Activated B cell treated with CpG ODN at 0.5 μM for 24 hours (primary cell): ENCODE results near the gene FPGS. TPM values are rescaled to one million over a fixed set of nuclear protein-coding genes. Genes with fewer than 3 reads are reported as not detected.
"Not testable (repeated sequence)": the region's sequence is repeated elsewhere in the genome, so short reads cannot be mapped to it uniquely, and the experiment has no call there.

ENCODE experiments used
- ATAC-seq: fragments of 200-7000 bp; cut with Tn5 transposase; one replicate; pipeline ENCODE4 v1.10.0; 2021; ENCODE audit warnings: low read depth, mild to moderate bottlenecking, moderate library complexity
- CTCF ChIA-PET: fragments of 350-600 bp; sonication (Branson Sonifier 250); formaldehyde crosslinking; loops from one replicate; lab custom pipeline; 2021; ENCODE audit warnings: antibody characterized with exemption; lab: Charles Lee
- POLR2A ChIA-PET: fragments of 350-600 bp; sonication (Branson Sonifier 250); formaldehyde crosslinking; loops from one replicate; lab custom pipeline; 2021; ENCODE audit warnings: antibody characterized with exemption; lab: Charles Lee
- DNase-seq: peaks from one replicate; pipeline ENCODE4 v3.0.0; 2022
- H3K27ac Mint-ChIP-seq: one replicate; pipeline ENCODE4 v1.8.0; 2020; ENCODE audit warnings: mixed read lengths
- H3K27me3 Mint-ChIP-seq: one replicate; pipeline ENCODE4 v1.8.0; 2021; ENCODE audit warnings: mixed read lengths
- H3K36me3 Mint-ChIP-seq: one replicate; pipeline ENCODE4 v1.8.0; 2021; ENCODE audit warnings: low read depth, mixed read lengths
- H3K4me1 Mint-ChIP-seq: one replicate; pipeline ENCODE4 v1.8.0; 2021; ENCODE audit warnings: mixed read lengths
- H3K4me3 Mint-ChIP-seq: one replicate; pipeline ENCODE4 v1.8.0; 2020; ENCODE audit warnings: mild to moderate bottlenecking, mixed read lengths
- H3K9me3 Mint-ChIP-seq: one replicate; pipeline ENCODE4 v1.8.0; 2020; ENCODE audit warnings: mixed read lengths
- CTCF ChIP-seq: fragments of 200-600 bp; IDR thresholded peaks from one replicate; pipeline ENCODE4 v1.8.0; 2022; ENCODE audit warnings: antibody characterized with exemption, mild to moderate bottlenecking
- intact Hi-C: fragments of 100-400 bp; cut with micrococcal nuclease; formaldehyde crosslinking; loops from one replicate; pipeline ENCODE4 v1.15.1; 2024
- total RNA-seq: library from RNA; stranded (reverse); gene quantifications from 2 replicates; pipeline ENCODE4 v1.2.3, GENCODE V29; 2022

FPGS gene
- total RNA-seq, 1 donor from 2014 or later = 135 TPM

DNA sequence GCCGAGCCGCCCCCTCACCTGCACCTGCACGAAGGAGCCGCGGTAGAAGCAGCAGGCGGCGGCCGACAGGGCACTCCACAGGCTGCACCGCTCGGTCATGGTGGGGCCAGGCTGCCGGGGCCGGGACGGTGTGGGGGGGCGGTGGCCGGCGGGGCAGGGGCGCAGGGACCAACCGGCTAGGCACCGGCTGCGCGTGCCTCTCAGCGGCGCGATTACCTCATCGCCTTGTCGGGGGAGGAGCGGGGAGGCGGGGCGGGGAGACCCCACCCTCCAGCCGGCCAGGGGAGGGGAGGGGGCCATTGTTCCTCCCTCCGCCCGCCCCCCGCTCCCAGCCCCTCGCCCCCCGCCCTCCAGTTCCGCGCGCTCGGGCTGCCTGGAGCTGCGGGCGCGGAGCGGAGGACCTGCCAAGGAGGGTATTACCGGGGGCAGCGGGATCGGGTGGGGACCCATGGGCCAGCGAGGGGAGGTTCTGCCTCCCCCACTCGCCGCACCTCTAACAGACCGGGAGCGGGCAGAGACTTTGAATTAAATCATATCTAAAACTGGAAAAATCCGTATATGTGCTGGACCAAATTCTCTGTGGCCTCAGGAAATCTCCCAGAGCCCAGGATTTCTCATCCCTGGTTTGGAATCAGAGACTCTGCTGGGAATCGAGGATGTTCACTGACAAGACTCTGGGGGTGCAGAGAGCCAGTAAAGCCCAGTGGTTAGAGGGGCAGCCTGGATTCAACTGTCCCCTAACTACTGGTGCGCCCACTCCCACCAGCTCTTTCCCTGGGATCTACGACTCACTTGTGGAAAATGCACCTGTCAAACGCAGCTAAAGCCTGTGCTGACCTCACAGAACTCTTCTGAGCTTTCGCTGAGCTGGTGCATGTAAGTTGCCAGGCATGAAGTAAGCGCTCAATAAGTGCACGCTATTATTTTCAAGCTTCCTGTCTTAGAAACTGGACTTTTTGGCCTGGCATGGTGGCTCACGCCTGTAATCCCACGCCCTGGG is 47.3 kb upstream of the FPGS start:
- ATAC-seq = no peak
- CTCF ChIA-PET = no interaction called here
- no peak overlapping the region for H3K27ac Mint-ChIP-seq

DNA sequence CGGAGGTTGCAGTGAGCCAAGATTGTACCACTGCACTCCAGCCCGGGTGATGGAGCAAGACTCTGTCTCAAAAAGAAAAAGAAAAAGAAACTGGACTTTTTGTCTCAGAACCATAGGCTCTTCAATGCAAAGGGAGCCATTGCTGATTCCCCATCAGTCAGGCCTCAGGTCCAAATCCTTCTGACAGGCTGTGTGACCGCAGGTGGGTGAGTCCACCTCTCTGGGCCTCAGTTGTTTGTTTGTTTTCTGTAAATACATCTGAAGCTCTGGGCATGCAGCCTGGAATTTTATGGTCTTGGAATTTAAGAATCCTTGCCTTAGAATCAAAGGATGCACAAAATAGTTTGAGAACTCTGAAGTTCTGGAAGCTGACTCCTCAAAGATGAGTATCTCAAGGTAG is 46.4 kb upstream of the FPGS start:
- Mint-ChIP-seq H3K27ac (no peak overlapping the region), H3K9me3 (no peaks in the 10 kb centered on the region), H3K4me1 (peaks cover 2% of the 10 kb centered on the region), H3K27me3 (no peaks in the 10 kb centered on the region), H3K36me3 (peaks cover 36% of the 10 kb centered on the region), H3K4me3 (no peak overlapping the region)
- intact Hi-C loops = no loop called here
- ChIA-PET POLR2A (interaction anchor here (0.7 kb wide), 3 partner anchors 11 to 47 kb away, joined by 3 to 5 read pairs (median 3); no protein-coding TSS in a partner anchor), CTCF (interaction anchor here (0.9 kb wide), 1 partner anchor 14 kb away, joined by 5 read pairs; no protein-coding TSS in a partner anchor)
- no peak for DNase-seq
- ATAC-seq = no peak
- no peak for TF ChIP-seq CTCF

More for the DNA sequence above, 47.3 kb upstream of the FPGS start:
- Mint-ChIP-seq H3K36me3 (peaks cover 40% of the 10 kb centered on the region), H3K4me1 (no peaks in the 10 kb centered on the region), H3K9me3 (no peaks in the 10 kb centered on the region), H3K27me3 (no peaks in the 10 kb centered on the region), H3K4me3 (no peak overlapping the region)
- POLR2A ChIA-PET = interaction anchor here (1.0 kb wide), 1 partner anchor 29 kb away, joined by 4 read pairs; no protein-coding TSS in a partner anchor
- intact Hi-C loops = no loop called here
- no peak for DNase-seq
- no peak for TF ChIP-seq CTCF

GRCh38 chr9:127756776-127757175 is 45.9 kb upstream of the FPGS start:
- H3K4me1 Mint-ChIP-seq, ATAC-seq, H3K27me3 Mint-ChIP-seq, intact Hi-C loops, H3K9me3 Mint-ChIP-seq, DNase-seq, H3K27ac Mint-ChIP-seq, H3K4me3 Mint-ChIP-seq: not testable (repeated sequence)
- POLR2A ChIA-PET = interaction anchor here (0.7 kb wide), 3 partner anchors 11 to 288 kb away, joined by 3 to 5 read pairs (median 3); no protein-coding TSS in a partner anchor
- peaks cover 35% of the 10 kb centered on the region for H3K36me3 Mint-ChIP-seq
- CTCF ChIA-PET = interaction anchor here (0.9 kb wide), 1 partner anchor 14 kb away, joined by 5 read pairs; no protein-coding TSS in a partner anchor

DNA sequence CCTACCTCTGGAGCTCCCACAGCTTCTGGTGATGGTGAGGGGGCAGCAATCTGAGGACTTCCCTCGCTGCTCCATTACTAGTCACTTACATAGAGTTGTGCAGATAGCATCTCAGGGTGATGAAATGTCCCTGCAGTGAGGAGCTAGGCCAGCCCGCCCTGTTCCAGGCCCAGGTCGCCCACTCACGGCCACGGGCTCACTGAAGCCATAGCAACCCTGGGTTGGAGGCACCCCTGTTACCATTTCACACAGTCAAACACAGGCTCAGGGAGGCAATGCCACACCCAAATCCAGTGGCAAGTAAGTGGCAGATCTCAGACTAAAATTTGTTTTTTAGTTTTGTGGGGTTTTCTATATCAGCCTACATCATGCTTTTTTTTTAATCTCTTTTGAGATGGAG is 43.8 kb upstream of the FPGS start:
- Mint-ChIP-seq H3K9me3 (no peaks in the 10 kb centered on the region), H3K27ac (no peak overlapping the region), H3K4me1 (peaks cover 20% of the 10 kb centered on the region), H3K4me3 (no peak overlapping the region), H3K27me3 (no peaks in the 10 kb centered on the region), H3K36me3 (peaks cover 39% of the 10 kb centered on the region)
- no peak for DNase-seq
- TF ChIP-seq CTCF = no peak
- no peak for ATAC-seq
- intact Hi-C loops = no loop called here
- CTCF ChIA-PET = no interaction called here
- POLR2A ChIA-PET = interaction anchor here (0.8 kb wide), 1 partner anchor 34 kb away, joined by 3 read pairs; no protein-coding TSS in a partner anchor

- ChIA-PET CTCF (interaction anchor here (1.1 kb wide), 1 partner anchor 26 kb away, joined by 3 read pairs; the partner anchor contains the start of gene TOR2A), POLR2A (interaction anchor here (1.4 kb wide), 1 partner anchor 18 kb away, joined by 3 read pairs; the partner anchor contains the start of gene SH2D3C)
- Mint-ChIP-seq H3K4me1 (peaks cover 36% of the 10 kb centered on the region), H3K27ac (no peak overlapping the region), H3K9me3 (no peaks in the 10 kb centered on the region), H3K4me3 (no peak overlapping the region), H3K36me3 (peaks cover 54% of the 10 kb centered on the region), H3K27me3 (no peaks in the 10 kb centered on the region)
- intact Hi-C loops = no loop called here
- no peak for ATAC-seq
- no peak for TF ChIP-seq CTCF
- DNase-seq = no peak
These were observed 41.6 kb upstream of the FPGS start for GRCh38 chr9:127761061-127761460.
